ENCODE data around the gene SH3RF3.

Gene SH3RF3

GRCh38 chr2:109526442-109526970 lies 397.5 kb downstream of the SH3RF3 start:
- no peaks in the 10 kb centered on the region for H3K9me3 ChIP-seq (ENCODE audit: control insufficient read depth, low read length)
- no peak overlapping the region for H3K18ac ChIP-seq (ENCODE audit: low read depth in 1 of 2, low read length in 2 of 2)
- H3K27ac ChIP-seq (ENCODE audit: low read length, poor library complexity, severe bottlenecking) = no peak overlapping the region
- H3K79me1 ChIP-seq (replicated peaks; ENCODE audit: low read length, poor library complexity, severe bottlenecking) = no peaks in the 10 kb centered on the region
- WGBS = 93% methylated on average over 11 of the region's 11 CpGs
- H2BK12ac ChIP-seq (ENCODE audit: low read length in 2 of 2) = no peak overlapping the region
- H2BK15ac ChIP-seq (ENCODE audit: low read depth, poor library complexity, severe bottlenecking) = no peak overlapping the region
- no peak overlapping the region for H3K4ac ChIP-seq (ENCODE audit: low read depth in 1 of 2, low read length in 2 of 2)
- no peak overlapping the region for H3K14ac ChIP-seq (ENCODE audit: low read length in 2 of 2)
- no peak overlapping the region for H4K91ac ChIP-seq (ENCODE audit: low read length)
- no peak overlapping the region for H3K9ac ChIP-seq (ENCODE audit: low read length)
- no peak overlapping the region for H4K8ac ChIP-seq (ENCODE audit: low read length)
- H3K23ac ChIP-seq (ENCODE audit: low read length in 2 of 2) = no peak overlapping the region
- H3K36me3 ChIP-seq (ENCODE audit: control insufficient read depth in 1 of 2, insufficient read depth in 2 of 2, low read depth in 1 of 2, low read length in 2 of 2) = no peaks in the 10 kb centered on the region
- peaks cover 22 to 62% of the 10 kb centered on the region in 2 experiments for H3K27me3 ChIP-seq (ENCODE audit: control insufficient read depth in 1 of 2, insufficient read depth in 1 of 2, low read length in 2 of 2)
- no peak for DNase-seq
- H2BK5ac ChIP-seq (ENCODE audit: low read depth, low read length, poor library complexity, severe bottlenecking) = no peak overlapping the region
- no peak overlapping the region for H2BK120ac ChIP-seq (ENCODE audit: low read depth, low read length)
- H3K4me3 ChIP-seq (ENCODE audit: insufficient read depth in 1 of 2, low read depth in 1 of 2, low read length in 2 of 2) = no peak overlapping the region
- H3K4me1 ChIP-seq (ENCODE audit: control insufficient read depth, insufficient read depth, low read depth, low read length) = peaks cover 5% of the 10 kb centered on the region
- H2AFZ ChIP-seq (ENCODE audit: low read depth, low read length) = no peak overlapping the region
- no peak overlapping the region for H3K4me2 ChIP-seq (ENCODE audit: low read length, poor library complexity, severe bottlenecking)
- no peak overlapping the region for H2AK5ac ChIP-seq (ENCODE audit: low read length, severe bottlenecking)

- no peak for DNase-seq
- no peak overlapping the region for H2AK5ac ChIP-seq (ENCODE audit: low read length, severe bottlenecking)
- 89% methylated on average over 6 of the region's 6 CpGs for WGBS
Measured at GRCh38 chr2:109527079-109527478, 398.1 kb downstream of the SH3RF3 start.

GRCh38 chr2:109527846-109528705 lies 399.1 kb downstream of the SH3RF3 start:
- Histone ChIP-seq H3K79me1 (replicated peaks; ENCODE audit: low read length, poor library complexity, severe bottlenecking) (no peaks in the 10 kb centered on the region), H3K27me3 (ENCODE audit: control insufficient read depth in 1 of 2, insufficient read depth in 1 of 2, low read length in 2 of 2) (peaks cover 28 to 65% of the 10 kb centered on the region in 2 experiments), H3K36me3 (ENCODE audit: control insufficient read depth in 1 of 2, insufficient read depth in 2 of 2, low read depth in 1 of 2, low read length in 2 of 2) (no peaks in the 10 kb centered on the region), H2BK5ac (ENCODE audit: low read depth, low read length, poor library complexity, severe bottlenecking) (no peak overlapping the region), H3K27ac (ENCODE audit: low read length, poor library complexity, severe bottlenecking) (no peak overlapping the region), H4K91ac (ENCODE audit: low read length) (no peak overlapping the region), H3K4me2 (ENCODE audit: low read length, poor library complexity, severe bottlenecking) (no peak overlapping the region), H3K18ac (ENCODE audit: low read depth in 1 of 2, low read length in 2 of 2) (no peak overlapping the region), H3K4ac (ENCODE audit: low read depth in 1 of 2, low read length in 2 of 2) (no peak overlapping the region), H3K14ac (ENCODE audit: low read length in 2 of 2) (peak overlapping the region in 1 of 2 experiments; percentile 16), H2AK5ac (ENCODE audit: low read length, severe bottlenecking) (no peak overlapping the region), H3K4me1 (ENCODE audit: control insufficient read depth, insufficient read depth, low read depth, low read length) (peaks cover 5% of the 10 kb centered on the region), H2BK15ac (ENCODE audit: low read depth, poor library complexity, severe bottlenecking) (no peak overlapping the region), H2BK120ac (ENCODE audit: low read depth, low read length) (no peak overlapping the region), H2BK12ac (ENCODE audit: low read length in 2 of 2) (no peak overlapping the region), H3K9ac (ENCODE audit: low read length) (no peak overlapping the region), H2AFZ (ENCODE audit: low read depth, low read length) (no peak overlapping the region), H4K8ac (ENCODE audit: low read length) (no peak overlapping the region), H3K4me3 (ENCODE audit: insufficient read depth in 1 of 2, low read depth in 1 of 2, low read length in 2 of 2) (no peak overlapping the region), H3K9me3 (ENCODE audit: control insufficient read depth, low read length) (no peaks in the 10 kb centered on the region), H3K23ac (ENCODE audit: low read length in 2 of 2) (no peak overlapping the region)
- WGBS = 88% methylated on average over 16 of the region's 16 CpGs
- DNase-seq = no peak

More at GRCh38 chr2:109527079-109527478, 398.1 kb downstream of the SH3RF3 start:
- H2BK15ac ChIP-seq (ENCODE audit: low read depth, poor library complexity, severe bottlenecking) = no peak overlapping the region
- H3K14ac ChIP-seq (ENCODE audit: low read length in 2 of 2) = no peak overlapping the region
- H3K23ac ChIP-seq (ENCODE audit: low read length in 2 of 2) = no peak overlapping the region
- no peak overlapping the region for H3K18ac ChIP-seq (ENCODE audit: low read depth in 1 of 2, low read length in 2 of 2)
- H2BK5ac ChIP-seq (ENCODE audit: low read depth, low read length, poor library complexity, severe bottlenecking) = no peak overlapping the region
- no peaks in the 10 kb centered on the region for H3K79me1 ChIP-seq (replicated peaks; ENCODE audit: low read length, poor library complexity, severe bottlenecking)
- no peak overlapping the region for H3K4me3 ChIP-seq (ENCODE audit: insufficient read depth in 1 of 2, low read depth in 1 of 2, low read length in 2 of 2)
- no peak overlapping the region for H4K91ac ChIP-seq (ENCODE audit: low read length)
- no peak overlapping the region for H4K8ac ChIP-seq (ENCODE audit: low read length)
- H3K4ac ChIP-seq (ENCODE audit: low read depth in 1 of 2, low read length in 2 of 2) = no peak overlapping the region
- no peak overlapping the region for H2BK12ac ChIP-seq (ENCODE audit: low read length in 2 of 2)
- H3K4me2 ChIP-seq (ENCODE audit: low read length, poor library complexity, severe bottlenecking) = no peak overlapping the region
- no peak overlapping the region for H3K27ac ChIP-seq (ENCODE audit: low read length, poor library complexity, severe bottlenecking)
- H3K9me3 ChIP-seq (ENCODE audit: control insufficient read depth, low read length) = no peaks in the 10 kb centered on the region
- peaks cover 5% of the 10 kb centered on the region for H3K4me1 ChIP-seq (ENCODE audit: control insufficient read depth, insufficient read depth, low read depth, low read length)
- no peak overlapping the region for H3K9ac ChIP-seq (ENCODE audit: low read length)
- no peak overlapping the region for H2AFZ ChIP-seq (ENCODE audit: low read depth, low read length)
- peaks cover 28 to 64% of the 10 kb centered on the region in 2 experiments for H3K27me3 ChIP-seq (ENCODE audit: control insufficient read depth in 1 of 2, insufficient read depth in 1 of 2, low read length in 2 of 2)
- no peak overlapping the region for H2BK120ac ChIP-seq (ENCODE audit: low read depth, low read length)
- H3K36me3 ChIP-seq (ENCODE audit: control insufficient read depth in 1 of 2, insufficient read depth in 2 of 2, low read depth in 1 of 2, low read length in 2 of 2) = no peaks in the 10 kb centered on the region

- 93% methylated on average over 21 of the region's 21 CpGs for WGBS
- Histone ChIP-seq H2BK5ac (ENCODE audit: low read depth, low read length, poor library complexity, severe bottlenecking) (no peak overlapping the region), H3K4me2 (ENCODE audit: low read length, poor library complexity, severe bottlenecking) (no peak overlapping the region), H3K36me3 (ENCODE audit: control insufficient read depth in 1 of 2, insufficient read depth in 2 of 2, low read depth in 1 of 2, low read length in 2 of 2) (no peaks in the 10 kb centered on the region), H3K9ac (ENCODE audit: low read length) (no peak overlapping the region), H2BK120ac (ENCODE audit: low read depth, low read length) (no peak overlapping the region), H2BK12ac (ENCODE audit: low read length in 2 of 2) (no peak overlapping the region), H2AFZ (ENCODE audit: low read depth, low read length) (no peak overlapping the region), H3K18ac (ENCODE audit: low read depth in 1 of 2, low read length in 2 of 2) (no peak overlapping the region), H3K4me3 (ENCODE audit: insufficient read depth in 1 of 2, low read depth in 1 of 2, low read length in 2 of 2) (no peak overlapping the region), H2BK15ac (ENCODE audit: low read depth, poor library complexity, severe bottlenecking) (no peak overlapping the region), H3K4ac (ENCODE audit: low read depth in 1 of 2, low read length in 2 of 2) (no peak overlapping the region), H3K14ac (ENCODE audit: low read length in 2 of 2) (no peak overlapping the region), H3K27ac (ENCODE audit: low read length, poor library complexity, severe bottlenecking) (no peak overlapping the region), H3K27me3 (ENCODE audit: control insufficient read depth in 1 of 2, insufficient read depth in 1 of 2, low read length in 2 of 2) (peaks cover 30 to 67% of the 10 kb centered on the region in 2 experiments), H3K23ac (ENCODE audit: low read length in 2 of 2) (no peak overlapping the region), H4K91ac (ENCODE audit: low read length) (no peak overlapping the region), H3K4me1 (ENCODE audit: control insufficient read depth, insufficient read depth, low read depth, low read length) (peaks cover 5% of the 10 kb centered on the region), H3K9me3 (ENCODE audit: control insufficient read depth, low read length) (no peaks in the 10 kb centered on the region), H3K79me1 (replicated peaks; ENCODE audit: low read length, poor library complexity, severe bottlenecking) (no peaks in the 10 kb centered on the region), H4K8ac (ENCODE audit: low read length) (no peak overlapping the region), H2AK5ac (ENCODE audit: low read length, severe bottlenecking) (no peak overlapping the region)
- no peak for DNase-seq
Measured at GRCh38 chr2:109528811-109529501, 400.0 kb downstream of the SH3RF3 start.

Measured in mesenchymal stem cell (in vitro differentiated cells and primary cell).